Measurements from ENCODE around the gene MTHFSD. TPM values are rescaled to one million over a fixed set of nuclear protein-coding genes. Genes with fewer than 3 reads are reported as not detected.

MTHFSD gene
- polyA plus RNA-seq, 1 donor, result 11.9 TPM

GRCh38 chr16:86584071-86584685, 29.1 kb upstream of the MTHFSD start:
- DNase-seq (ENCODE audit: low read depth), result no peak

- DNase-seq (ENCODE audit: low read depth), result no peak
Measured at GRCh38 chr16:86581458-86581857, 26.4 kb upstream of the MTHFSD start.

DNA sequence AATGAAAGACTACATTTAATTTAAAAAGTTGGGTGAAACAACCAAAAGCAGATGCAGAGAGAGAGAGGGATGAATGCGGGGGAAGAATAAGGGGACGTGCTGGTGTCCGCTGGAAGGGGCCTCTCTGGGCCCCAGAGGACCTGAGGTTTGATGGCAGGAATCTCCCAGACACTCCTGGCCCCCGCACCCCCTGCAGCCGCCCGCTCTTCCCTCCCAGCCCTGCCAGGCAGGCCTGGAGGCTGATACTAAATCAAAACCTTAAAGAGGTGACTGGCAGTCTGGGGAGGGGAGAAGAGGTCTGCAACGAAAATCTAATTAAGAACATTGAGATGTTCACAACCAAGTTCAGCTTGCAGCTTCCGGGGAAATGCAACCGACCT, 25.7 kb upstream of the MTHFSD start:
- no peak for DNase-seq (ENCODE audit: low read depth)

DNA sequence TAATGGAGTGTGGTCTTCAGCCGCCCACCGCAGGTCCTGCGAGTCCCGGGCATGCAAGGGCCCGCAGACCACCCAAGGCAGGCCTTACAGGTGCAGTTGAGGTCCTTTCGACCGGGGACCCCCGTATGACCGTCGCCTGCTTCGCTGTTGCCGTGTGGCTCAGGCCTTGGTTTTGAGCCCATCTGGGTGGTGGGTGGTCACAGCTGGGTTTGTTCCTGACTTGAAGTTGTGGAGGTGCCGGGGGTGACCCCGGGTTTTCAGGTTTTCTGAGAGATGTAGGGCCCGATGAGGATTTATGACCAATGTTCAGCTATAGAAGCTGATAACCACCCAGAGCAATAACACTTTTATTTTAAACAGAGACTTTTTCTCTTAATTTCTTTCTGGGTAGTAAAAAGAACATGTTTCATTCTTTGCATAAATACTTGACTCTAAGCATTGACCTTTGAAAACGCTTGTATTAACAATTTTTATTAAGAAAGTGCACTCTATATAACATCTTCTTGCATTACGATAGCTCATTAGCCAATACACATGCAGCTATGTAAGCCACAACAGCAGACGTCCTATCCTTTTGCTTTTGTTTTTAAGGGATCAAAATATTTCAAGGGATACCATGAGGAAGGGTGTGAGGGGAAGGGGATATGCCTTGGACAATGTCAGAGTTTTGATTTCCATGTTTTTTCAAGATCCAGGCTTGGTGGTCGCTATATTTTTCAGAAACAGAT, 25.2 kb upstream of the MTHFSD start:
- no peak for DNase-seq (ENCODE audit: low read depth)

GRCh38 chr16:86579268-86580062, 24.4 kb upstream of the MTHFSD start:
- no peak for DNase-seq (ENCODE audit: low read depth)

- no peak for DNase-seq (ENCODE audit: low read depth)
Measured at GRCh38 chr16:86578611-86579267, 23.7 kb upstream of the MTHFSD start.

GRCh38 chr16:86578061-86578599, 23.1 kb upstream of the MTHFSD start, which contains the start of gene FOXL1:
FOXL1 (plus strand) TSS chr16:86578549; CDS start chr16:86578724, 175 bp downstream.
- no peak for DNase-seq (ENCODE audit: low read depth)

DNA sequence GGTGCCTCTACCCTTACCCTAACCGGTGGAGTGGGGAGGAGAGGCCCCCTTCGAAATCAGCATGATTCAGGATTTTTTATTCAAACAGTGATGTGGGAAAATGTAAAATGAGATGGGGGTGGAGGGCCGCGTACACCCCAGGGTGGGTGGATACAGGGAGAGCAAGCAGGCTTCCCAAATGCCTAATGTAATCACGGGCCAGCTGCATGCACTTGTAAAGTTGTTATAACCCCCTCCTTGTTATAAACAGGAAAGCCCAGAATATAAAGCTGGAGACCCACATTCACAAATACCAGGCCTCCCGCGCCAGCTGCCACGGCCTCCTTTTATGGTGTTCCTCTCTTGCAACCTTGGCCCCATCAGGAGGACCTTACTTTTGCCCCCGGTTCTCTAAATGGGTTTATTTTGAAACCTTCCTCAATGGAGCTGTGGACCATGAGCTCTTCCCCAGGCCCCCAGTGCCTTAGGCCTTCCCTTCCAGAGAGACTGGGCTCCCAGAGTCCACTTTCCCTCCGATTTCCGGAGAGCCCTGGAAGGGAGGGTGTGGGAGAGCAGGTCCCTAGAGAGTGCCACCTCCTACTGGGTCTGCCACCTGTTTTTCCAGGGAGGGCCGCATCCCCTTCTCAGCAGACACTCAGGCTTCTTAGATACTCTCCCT, 22.4 kb upstream of the MTHFSD start:
- DNase-seq (ENCODE audit: low read depth), result no peak

DNA sequence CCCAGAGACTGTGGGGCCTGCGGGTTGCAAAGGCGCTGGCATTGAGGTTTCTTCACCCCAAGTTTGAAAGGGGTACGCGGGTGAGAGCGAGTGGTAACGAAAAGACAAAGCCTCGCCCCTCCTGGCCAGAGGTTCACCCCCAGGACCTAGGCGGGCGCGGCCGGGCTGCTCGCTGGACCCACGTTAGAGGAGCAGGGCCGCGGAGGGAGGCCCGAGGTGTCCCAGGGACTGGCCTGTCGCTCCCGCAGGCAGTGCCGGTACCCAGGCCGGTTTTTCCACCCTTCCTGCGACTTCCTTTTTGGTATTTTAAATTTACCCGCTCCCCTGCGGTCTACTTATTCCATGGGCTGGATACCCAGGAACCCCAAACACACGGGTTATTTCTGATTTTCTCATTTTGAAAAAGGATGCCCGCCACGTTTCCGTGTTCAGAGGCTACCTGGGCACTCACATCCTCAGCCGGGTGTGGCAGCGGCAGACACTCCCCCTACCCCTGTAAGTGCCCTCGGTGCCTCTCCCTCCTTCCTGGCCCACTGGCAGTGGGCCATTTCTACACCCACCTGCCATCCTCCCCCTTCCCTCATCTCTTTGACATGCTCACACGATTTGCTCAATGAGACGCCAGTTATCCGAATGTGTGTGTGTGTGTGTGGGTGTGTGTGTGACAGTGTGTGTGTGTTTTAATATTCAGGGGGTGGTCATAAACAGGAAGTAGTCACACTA, 21.7 kb upstream of the MTHFSD start:
- no peak for DNase-seq (ENCODE audit: low read depth)

DNA sequence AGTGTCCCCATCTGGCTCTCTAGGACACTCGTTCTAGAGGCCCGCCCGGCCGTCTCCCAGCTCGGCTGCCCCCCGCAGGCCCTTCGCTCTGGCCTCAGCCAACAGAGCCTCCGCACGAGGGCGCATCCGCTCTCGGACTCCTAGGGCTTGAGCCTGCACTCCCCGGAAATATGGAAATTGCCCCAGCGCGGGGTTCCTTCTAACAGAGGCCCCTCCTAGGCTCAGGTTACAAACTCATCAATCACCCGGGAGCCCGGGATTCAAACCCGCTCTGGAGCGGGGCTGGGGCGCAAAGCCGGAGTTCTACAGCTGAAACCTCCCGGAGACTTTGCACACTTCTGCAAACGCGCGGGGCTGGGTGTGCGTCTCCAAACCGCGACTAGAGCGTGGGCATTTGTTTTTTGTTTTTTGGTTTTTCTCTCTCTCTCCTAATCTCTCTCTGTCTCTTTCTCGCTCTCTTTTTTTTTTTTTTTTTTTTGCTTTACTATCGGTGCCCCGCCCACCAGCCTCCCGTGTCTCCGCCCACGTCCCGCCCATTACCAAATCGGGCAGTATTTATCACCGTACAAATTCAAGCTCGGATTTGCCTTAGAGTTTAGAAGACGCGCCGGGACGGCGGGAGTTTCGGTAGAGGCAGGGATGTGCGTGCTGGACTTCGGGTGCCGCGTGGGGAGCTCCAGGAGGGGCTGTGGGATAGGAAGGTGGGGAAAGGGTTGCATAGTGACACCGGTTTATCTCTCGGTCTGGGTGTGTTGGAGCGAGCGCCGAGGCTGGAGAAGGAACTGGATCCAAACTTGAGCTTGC, 20.9 kb upstream of the MTHFSD start:
- no peak for DNase-seq (ENCODE audit: low read depth)

DNA sequence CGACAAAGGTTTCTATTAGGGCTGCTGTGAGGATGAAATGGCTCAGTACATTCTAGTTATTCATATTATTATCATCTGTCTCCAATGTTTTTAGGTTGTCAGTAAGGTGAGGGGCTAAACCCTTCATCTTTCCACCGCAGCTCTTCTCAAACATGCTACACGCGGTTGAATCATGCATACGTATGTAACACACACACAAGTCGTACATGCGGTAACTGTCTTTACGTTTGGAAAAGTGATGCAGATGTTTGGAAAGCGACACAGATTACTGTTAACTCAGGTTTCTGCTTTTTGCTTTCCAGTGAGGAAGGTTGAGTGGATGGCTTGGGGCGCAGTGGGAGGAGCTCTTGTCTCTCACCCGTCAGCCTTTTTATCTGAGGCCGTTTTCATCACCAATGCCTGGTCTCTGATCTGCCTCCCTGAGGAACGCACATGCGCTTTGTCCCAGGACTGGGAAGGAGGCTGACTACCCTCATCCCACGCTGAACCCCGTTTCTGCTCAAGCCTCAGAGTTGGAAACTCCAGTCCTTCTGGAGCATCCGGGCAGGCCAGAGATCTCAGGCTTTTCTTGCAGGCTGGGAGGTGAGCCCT, 20.2 kb upstream of the MTHFSD start:
- no peak for DNase-seq (ENCODE audit: low read depth)

DNA sequence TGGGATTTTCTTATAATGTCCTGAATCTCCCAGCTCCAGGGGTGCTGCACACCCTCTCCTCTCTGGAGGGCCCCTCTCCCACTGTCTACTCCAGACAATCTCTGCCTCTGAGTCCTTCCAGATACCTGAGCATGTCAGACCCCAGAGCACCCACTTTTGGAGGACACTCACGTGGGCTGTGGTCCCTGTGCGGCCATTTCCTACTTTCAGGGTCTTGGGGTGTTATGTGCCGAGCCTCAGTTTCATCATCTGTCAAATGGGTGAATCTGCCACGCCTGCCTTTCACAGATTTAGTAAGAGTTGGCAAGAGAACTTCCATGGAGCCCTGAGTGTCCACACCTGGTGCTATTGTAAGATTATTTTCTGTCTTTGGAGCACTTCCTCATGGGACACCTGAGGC, 19.6 kb upstream of the MTHFSD start:
- no peak for DNase-seq (ENCODE audit: low read depth)

DNA sequence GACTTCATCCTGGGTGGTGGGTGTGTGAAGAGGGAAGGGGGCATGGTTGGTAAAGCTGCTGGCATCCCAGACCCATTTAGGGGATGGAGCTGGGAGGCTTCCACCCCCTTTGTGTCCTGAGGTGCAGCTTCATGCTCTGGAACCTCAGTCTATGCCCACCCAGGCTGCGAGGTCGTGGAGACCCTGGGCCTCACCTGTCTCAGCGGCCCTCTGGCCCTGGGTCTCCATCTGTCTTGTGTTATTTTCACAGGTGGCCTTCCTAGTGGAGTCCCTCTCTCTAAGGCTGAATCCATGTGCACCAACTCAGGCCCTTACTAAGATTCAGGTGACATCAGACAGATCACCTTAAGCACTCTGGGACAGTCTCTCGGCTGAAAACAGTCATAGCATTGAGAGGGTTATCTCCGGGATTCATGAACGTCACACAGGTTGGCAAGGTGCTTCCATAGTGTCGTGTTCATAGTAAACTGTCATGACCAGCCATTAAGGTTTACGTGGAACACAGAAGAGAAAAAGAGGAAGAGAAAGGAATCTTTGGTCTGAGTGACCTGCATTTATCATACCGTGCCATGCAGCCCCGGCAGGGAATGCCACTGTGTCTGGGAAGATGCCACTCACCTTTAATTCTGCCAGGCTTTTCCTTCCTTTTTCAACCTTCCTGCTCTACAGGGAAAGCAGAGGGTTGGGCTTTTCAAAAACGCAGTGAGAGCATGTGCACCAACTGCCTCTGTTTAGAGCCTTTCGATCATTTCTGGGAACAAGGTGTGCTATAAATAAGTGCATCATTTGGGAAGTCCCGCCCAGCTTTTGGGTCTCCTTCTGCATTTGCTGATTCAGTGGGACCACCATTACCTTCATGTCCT, 18.8 kb upstream of the MTHFSD start:
- DNase-seq (ENCODE audit: low read depth), result no peak

- no peak for DNase-seq (ENCODE audit: low read depth)
Measured at GRCh38 chr16:86573215-86573614, 18.2 kb upstream of the MTHFSD start.

DNA sequence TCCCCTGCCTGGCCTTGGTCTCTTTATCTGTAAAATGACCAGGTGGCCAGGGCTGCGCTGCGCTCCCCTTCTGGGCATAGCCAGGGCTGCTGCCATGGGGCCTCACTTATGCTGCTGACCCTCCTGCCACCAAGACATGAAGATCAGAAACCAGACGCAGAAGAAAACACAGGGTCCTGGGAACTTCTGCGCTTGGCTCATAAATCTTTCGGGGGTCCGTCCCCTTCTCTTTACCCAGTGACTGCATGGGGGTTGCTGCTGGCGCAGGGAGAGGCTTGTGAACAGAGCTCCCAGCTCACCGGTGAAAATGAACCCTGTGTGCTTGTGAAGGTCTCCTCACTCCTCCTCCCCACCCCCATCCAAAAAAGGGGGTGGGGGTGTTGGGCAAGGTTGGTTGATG, 17.6 kb upstream of the MTHFSD start:
- no peak for DNase-seq (ENCODE audit: low read depth)

- no peak for DNase-seq (ENCODE audit: low read depth)
Measured at GRCh38 chr16:86572041-86572521, 17.0 kb upstream of the MTHFSD start.

DNA sequence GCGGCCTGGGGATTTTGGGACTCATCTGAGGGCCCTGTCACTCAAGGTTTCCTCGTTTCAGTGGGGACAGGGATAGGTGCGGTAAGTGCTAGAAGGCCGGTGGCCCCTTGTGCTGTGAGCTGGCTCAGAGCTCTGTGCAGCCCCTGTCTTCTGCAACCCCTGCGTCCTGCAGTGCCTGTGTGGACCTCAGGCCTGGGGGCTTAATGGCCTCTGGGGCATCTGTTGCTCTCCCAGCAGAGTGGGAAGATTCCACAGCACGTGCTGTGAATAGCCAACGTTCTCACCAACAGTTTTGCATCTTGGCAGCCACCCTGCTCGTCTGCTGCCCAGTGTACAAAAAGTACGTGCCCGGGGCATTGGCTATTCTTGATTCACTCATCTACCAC, 16.5 kb upstream of the MTHFSD start:
- DNase-seq (ENCODE audit: low read depth), result no peak

Data from forelimb muscle (tissue), 1 donor.